Measurements from ENCODE around the gene TGFB1I1. TPM values are rescaled to one million over a fixed set of nuclear protein-coding genes. Genes with fewer than 3 reads are reported as not detected.

Gene TGFB1I1
- total and polyA plus RNA-seq, 2 of the 13 experiments (the other 11 are each of a cell fraction or from before 2014, with no cell fraction given), result 0.80 to 2.9 TPM

GRCh38 chr16:31477220-31478216, 5.6 kb downstream of the TGFB1I1 start (continued):
- TF ChIP-seq TFE3 (CRISPR knock-in tag; IDR thresholded peaks at IDR 0.05) (no peak; the same call in 1 of the 2 replicates), ZNF615 (CRISPR knock-in tag; IDR thresholded peaks at IDR 0.05; ENCODE audit: borderline replicate concordance) (no peak), AKAP8 (CRISPR knock-in tag; IDR thresholded peaks at IDR 0.05) (peak; percentile 48), RNF2 (conservative IDR thresholded peaks at IDR 0.05; ENCODE audit: low read depth) (peak; percentile 84), MAFK (conservative IDR thresholded peaks at IDR 0.05 in 1 of 2, IDR thresholded peaks at IDR 0.05 in 1 of 2; ENCODE audit: low read length in 2 of 2) (no peak), KLF11 (CRISPR knock-in tag; IDR thresholded peaks at IDR 0.05) (no peak), ZNF331 (CRISPR knock-in tag; IDR thresholded peaks at IDR 0.05) (peak; percentile 54; the same call in 1 of the 2 replicates), ZFP37 (CRISPR knock-in tag; IDR thresholded peaks at IDR 0.05; ENCODE audit: borderline replicate concordance) (no peak), ZNF496 (CRISPR knock-in tag; IDR thresholded peaks at IDR 0.05; ENCODE audit: insufficient replicate concordance) (no peak), HIC2 (CRISPR knock-in tag; IDR thresholded peaks at IDR 0.05; ENCODE audit: low read depth) (peak; percentile 33; the same call in 1 of the 2 replicates), BRF2 (CRISPR knock-in tag; IDR thresholded peaks at IDR 0.05) (no peak), SNRNP70 (IDR thresholded peaks at IDR 0.05; ENCODE audit: low read depth, low read length) (no peak), PPARG (CRISPR knock-in tag; conservative IDR thresholded peaks at IDR 0.05) (no peak; the same call in 1 of the 2 replicates), BORCS8-MEF2B (CRISPR knock-in tag; IDR thresholded peaks at IDR 0.05) (no peak; the same call in 1 of the 2 replicates), AHDC1 (CRISPR knock-in tag; IDR thresholded peaks at IDR 0.05; ENCODE audit: borderline replicate concordance) (peak; percentile 33; the same call in 1 of the 2 replicates), XRCC5 (optimal IDR thresholded peaks at IDR 0.05; ENCODE audit: low read length) (peak; percentile 92), NRL (CRISPR knock-in tag; IDR thresholded peaks at IDR 0.05; ENCODE audit: borderline replicate concordance) (peak; percentile 34; the same call in 1 of the 2 replicates), ZNF354B (CRISPR knock-in tag; IDR thresholded peaks at IDR 0.05) (no peak)
